Ishikawa (cell line): Measurements from ENCODE around the gene CHCHD3.

Experiments
- CEBPB ChIP-seq: IDR thresholded peaks from 2 replicates; pipeline ENCODE4 v1.6.1; 2012
- EGR1 ChIP-seq: IDR thresholded peaks from 2 replicates; pipeline ENCODE4 v1.6.1; 2012
- EP300 ChIP-seq: IDR thresholded peaks from 2 replicates; pipeline ENCODE4 v1.6.1; 2012; ENCODE audit warnings: borderline replicate concordance
- FOXM1 ChIP-seq: IDR thresholded peaks from 2 replicates; pipeline ENCODE4 v1.6.1; 2012; ENCODE audit warnings: low read depth, borderline replicate concordance
- MAX ChIP-seq: IDR thresholded peaks from 2 replicates; pipeline ENCODE4 v1.6.1; 2012
- TAF1 ChIP-seq: IDR thresholded peaks from 2 replicates; pipeline ENCODE4 v1.6.1; 2012; ENCODE audit warnings: low read depth, mild to moderate bottlenecking

- TF ChIP-seq FOXM1 (no peak), EGR1 (no peak), EP300 (no peak), MAX (no peak), CEBPB (no peak), TAF1 (no peak)
Observed at GRCh38 chr7:132805766-132806165, 276.1 kb downstream of the CHCHD3 start.
